ENCODE measurements around the gene GZF1. TPM values are rescaled to one million over a fixed set of nuclear protein-coding genes. Genes with fewer than 3 reads are reported as not detected.

Gene GZF1
- total RNA-seq, 4 donors from 2014 or later, result 16.3 to 37.2 (median 20.3) TPM

GRCh38 chr20:23387118-23387443 lies 25.1 kb downstream of the GZF1 start:
- H3K27ac ChIP-seq, result no peak overlapping the region
- TF ChIP-seq, protein P1, sequence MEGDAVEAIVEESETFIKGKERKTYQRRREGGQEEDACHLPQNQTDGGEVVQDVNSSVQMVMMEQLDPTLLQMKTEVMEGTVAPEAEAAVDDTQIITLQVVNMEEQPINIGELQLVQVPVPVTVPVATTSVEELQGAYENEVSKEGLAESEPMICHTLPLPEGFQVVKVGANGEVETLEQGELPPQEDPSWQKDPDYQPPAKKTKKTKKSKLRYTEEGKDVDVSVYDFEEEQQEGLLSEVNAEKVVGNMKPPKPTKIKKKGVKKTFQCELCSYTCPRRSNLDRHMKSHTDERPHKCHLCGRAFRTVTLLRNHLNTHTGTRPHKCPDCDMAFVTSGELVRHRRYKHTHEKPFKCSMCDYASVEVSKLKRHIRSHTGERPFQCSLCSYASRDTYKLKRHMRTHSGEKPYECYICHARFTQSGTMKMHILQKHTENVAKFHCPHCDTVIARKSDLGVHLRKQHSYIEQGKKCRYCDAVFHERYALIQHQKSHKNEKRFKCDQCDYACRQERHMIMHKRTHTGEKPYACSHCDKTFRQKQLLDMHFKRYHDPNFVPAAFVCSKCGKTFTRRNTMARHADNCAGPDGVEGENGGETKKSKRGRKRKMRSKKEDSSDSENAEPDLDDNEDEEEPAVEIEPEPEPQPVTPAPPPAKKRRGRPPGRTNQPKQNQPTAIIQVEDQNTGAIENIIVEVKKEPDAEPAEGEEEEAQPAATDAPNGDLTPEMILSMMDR (IDR thresholded peaks at IDR 0.05), result no peak
- TF ChIP-seq POLR2A (IDR thresholded peaks at IDR 0.05) (no peak), EP300 (IDR thresholded peaks at IDR 0.05) (no peak)
- no peak for DNase-seq (ENCODE audit: low spot score in 2 of 2)
- peaks cover 0 to 90% (median 0%) of the 10 kb centered on the region in 3 donors for H3K36me3 ChIP-seq
- no peaks in the 10 kb centered on the region for H3K27me3 ChIP-seq
- no peak overlapping the region for H3K4me3 ChIP-seq
- H3K4me1 ChIP-seq, result peaks cover 0 to 4% (median 0%) of the 10 kb centered on the region in 4 donors
- H3K9me3 ChIP-seq, result no peaks in the 10 kb centered on the region
- WGBS, 2 donors, result 93 to 96% methylated on average over 3 of the region's 3 CpGs

- peaks cover 0 to 94% (median 9%) of the 10 kb centered on the region in 3 donors for H3K36me3 ChIP-seq
- TF ChIP-seq EP300 (IDR thresholded peaks at IDR 0.05) (no peak), POLR2A (IDR thresholded peaks at IDR 0.05) (no peak)
- TF ChIP-seq, protein P1 (IDR thresholded peaks at IDR 0.05), result no peak
- no peak overlapping the region for H3K4me3 ChIP-seq
- H3K9me3 ChIP-seq, result no peaks in the 10 kb centered on the region
- no peaks in the 10 kb centered on the region for H3K27me3 ChIP-seq
- H3K27ac ChIP-seq, result no peak overlapping the region
- 75 to 91% methylated on average over 1 of the region's 1 CpG for WGBS, 2 donors
- DNase-seq (ENCODE audit: low spot score in 2 of 2), result no peak
- H3K4me1 ChIP-seq, result peaks cover 0 to 4% (median 0%) of the 10 kb centered on the region in 4 donors
These were observed 28.3 kb downstream of the GZF1 start for GRCh38 chr20:23390091-23390774.

- TF ChIP-seq POLR2A (IDR thresholded peaks at IDR 0.05) (no peak), EP300 (IDR thresholded peaks at IDR 0.05) (no peak)
- TF ChIP-seq, protein P1 (IDR thresholded peaks at IDR 0.05), result no peak
- H3K4me3 ChIP-seq, result no peak overlapping the region
- no peak overlapping the region for H3K27ac ChIP-seq
- peaks cover 0 to under 1% (median 0%) of the 10 kb centered on the region in 4 donors for H3K4me1 ChIP-seq
- WGBS, 2 donors, result 90 to 92% methylated on average over 4 of the region's 4 CpGs
- peaks cover 0 to 85% (median 9%) of the 10 kb centered on the region in 3 donors for H3K36me3 ChIP-seq
- H3K9me3 ChIP-seq, result no peaks in the 10 kb centered on the region
- H3K27me3 ChIP-seq, result no peaks in the 10 kb centered on the region
- no peak for DNase-seq (ENCODE audit: low spot score in 2 of 2)
These were observed 29.8 kb downstream of the GZF1 start for GRCh38 chr20:23391707-23392310.

GRCh38 chr20:23393996-23394775 lies 32.2 kb downstream of the GZF1 start:
- no peaks in the 10 kb centered on the region for H3K9me3 ChIP-seq
- no peaks in the 10 kb centered on the region for H3K27me3 ChIP-seq
- peaks cover 0 to 62% (median 9%) of the 10 kb centered on the region in 3 donors for H3K36me3 ChIP-seq
- WGBS, 2 donors, result 95 to 99% methylated on average over 4 of the region's 4 CpGs
- DNase-seq (ENCODE audit: low spot score in 2 of 2), result no peak
- no peak overlapping the region for H3K4me3 ChIP-seq
- TF ChIP-seq POLR2A (IDR thresholded peaks at IDR 0.05) (no peak), EP300 (IDR thresholded peaks at IDR 0.05) (no peak)
- TF ChIP-seq, protein P1 (IDR thresholded peaks at IDR 0.05), result no peak
- H3K27ac ChIP-seq, result no peak overlapping the region
- peaks cover 0 to 16% (median 0%) of the 10 kb centered on the region in 4 donors for H3K4me1 ChIP-seq
